ENCODE measurements around the gene CST3.
"Not testable (repeated sequence)": the region's sequence is repeated elsewhere in the genome, so short reads cannot be mapped to it uniquely, and the experiment has no call there.

The CST3 gene

GRCh38 chr20:23641936-23642751 lies 4.4 kb upstream of the CST3 start:
- FAIRE-seq = no peak

GRCh38 chr20:23640671-23641667 lies 3.2 kb upstream of the CST3 start:
- no peak for FAIRE-seq

- no peak for FAIRE-seq
Measured at GRCh38 chr20:23640018-23640601, 2.4 kb upstream of the CST3 start.

GRCh38 chr20:23639490-23639958 lies 1.8 kb upstream of the CST3 start:
- no peak for FAIRE-seq

- FAIRE-seq = no peak
Measured at GRCh38 chr20:23638309-23638708, 554 bp upstream of the CST3 start.

- FAIRE-seq = no peak
Measured at GRCh38 chr20:23636908-23637281, 860 bp downstream of the CST3 start.

GRCh38 chr20:23636182-23636907 lies 1.4 kb downstream of the CST3 start:
- FAIRE-seq = no peak

GRCh38 chr20:23635768-23636090 lies 2.0 kb downstream of the CST3 start:
- not testable (repeated sequence) for FAIRE-seq

- FAIRE-seq = no peak
Measured at GRCh38 chr20:23634985-23635767, 2.6 kb downstream of the CST3 start.

GRCh38 chr20:23634044-23634801 lies 3.5 kb downstream of the CST3 start:
- no peak for FAIRE-seq

GRCh38 chr20:23632711-23633573 lies 4.8 kb downstream of the CST3 start:
- FAIRE-seq = no peak

- no peak for FAIRE-seq
Measured at GRCh38 chr20:23631981-23632710, 5.6 kb downstream of the CST3 start.

GRCh38 chr20:23631226-23631822 lies 6.4 kb downstream of the CST3 start:
- FAIRE-seq = no peak

GRCh38 chr20:23630392-23630849 lies 7.3 kb downstream of the CST3 start:
- FAIRE-seq = no peak

- no peak for FAIRE-seq
Measured at GRCh38 chr20:23629542-23630391, 8.0 kb downstream of the CST3 start.

GRCh38 chr20:23629017-23629541 lies 8.7 kb downstream of the CST3 start:
- no peak for FAIRE-seq

GRCh38 chr20:23628402-23629016 lies 9.2 kb downstream of the CST3 start:
- FAIRE-seq = no peak

Measured in endometrium (tissue), 2 donors.